GM12878 (cell line): ENCODE results near the gene ZNF548. TPM values are rescaled to one million over a fixed set of nuclear protein-coding genes. Genes with fewer than 3 reads are reported as not detected.
A peak's percentile ranks its signal among the peaks of the same experiment; 100 is the strongest.

Experiments
- ATAC-seq: fragments of 200-7000 bp; cut with Tn5 transposase; 3 replicates; pipeline ENCODE4 v1.9.1; 2020; ENCODE audit warnings: mild to moderate bottlenecking, moderate library complexity
- BruUV-seq: library from RNA; stranded (reverse); fragments of 400-500 nt; replicated peaks from 2 replicates; lab custom pipeline; 2021; lab: Mats Ljungman, UMichigan
- CTCF ChIA-PET: fragments of 300-600 bp; sonication (Branson Sonifier 250); formaldehyde crosslinking; extraction: SDS; loops from one replicate; lab custom pipeline; 2021; ENCODE audit warnings: inconsistent platforms; lab: Yijun Ruan, JAX
- POLR2A ChIA-PET: fragments of 350-600 bp; formaldehyde crosslinking; extraction: SDS; loops from one replicate; lab custom pipeline; 2021; ENCODE audit warnings: inconsistent platforms; lab: Charles Lee
- RAD21 ChIA-PET: fragments of 300-600 bp; sonication (Branson Sonifier 250); formaldehyde crosslinking; loops from one replicate; lab custom pipeline; 2023; ENCODE audit warnings: antibody characterized with exemption; ENCODE audit not compliant: unreplicated experiment; lab: Charles Lee
- SMC1A ChIA-PET: fragments of 300-600 bp; sonication (Branson Sonifier 250); formaldehyde crosslinking; loops from one replicate; lab custom pipeline; 2023; ENCODE audit not compliant: unreplicated experiment, uncharacterized antibody; lab: Charles Lee
- DNase-seq: peaks from one replicate; pipeline ENCODE4 v3.0.0-alpha.2; 2011; ENCODE audit warnings: low read depth, low spot score
- FAIRE-seq: peaks from 3 replicates; lab custom pipeline; 2011; peaks lifted over from hg19 to GRCh38; lab: Jason Lieb, UNC
- H2AFZ ChIP-seq: 2 replicates; pipeline ENCODE4 v1.6.0; 2011; ENCODE audit warnings: low read depth, low read length, control low read depth; ENCODE audit not compliant: control insufficient read depth
- H3K27ac ChIP-seq: 2 replicates; pipeline ENCODE4 v1.5.1; 2011; ENCODE audit warnings: control low read depth; ENCODE audit not compliant: control insufficient read depth, insufficient read depth
- H3K27me3 ChIP-seq, 2 experiments: replicated peaks in 1 of 2; 2 replicates each; pipeline versions ENCODE4 v1.6.0 to v1.6.1; 2011; ENCODE audit warnings: low read length in 1 of 2; ENCODE audit not compliant: control insufficient read depth in 2 of 2, insufficient read depth in 2 of 2
- H3K36me3 ChIP-seq, 2 experiments: 2 replicates each; pipeline ENCODE4 v1.5.1; 2011; ENCODE audit warnings: low read length in 1 of 2; ENCODE audit not compliant: control insufficient read depth in 2 of 2, insufficient read depth in 2 of 2
- H3K4me1 ChIP-seq: 2 replicates; pipeline ENCODE4 v1.6.1; 2011; ENCODE audit warnings: mild to moderate bottlenecking, low read length, moderate library complexity, mixed read lengths; ENCODE audit not compliant: control insufficient read depth, insufficient read depth
- H3K4me2 ChIP-seq: 2 replicates; pipeline ENCODE4 v1.6.0; 2011; ENCODE audit warnings: control low read depth; ENCODE audit not compliant: control insufficient read depth, insufficient read depth
- H3K4me3 ChIP-seq: fragments of 200-600 bp; sonication (generic); 2 replicates; pipeline ENCODE4 v1.5.1; 2016
- H3K79me2 ChIP-seq: 2 replicates; pipeline ENCODE4 v1.6.0; 2011; ENCODE audit warnings: low read length; ENCODE audit not compliant: control insufficient read depth, insufficient read depth
- H3K9ac ChIP-seq: 2 replicates; pipeline ENCODE4 v1.8.0; 2011; ENCODE audit warnings: low read length, control low read depth, mixed read lengths; ENCODE audit not compliant: control insufficient read depth, insufficient read depth
- H3K9me3 ChIP-seq: replicated peaks from 3 replicates; pipeline ENCODE4 v1.5.1; 2011; ENCODE audit warnings: mild to moderate bottlenecking, low read length; ENCODE audit not compliant: control insufficient read depth, insufficient read depth
- H4K20me1 ChIP-seq: 2 replicates; pipeline ENCODE4 v1.6.0; 2011; ENCODE audit not compliant: control insufficient read depth, insufficient read depth
- ATF7 ChIP-seq: fragments of 450-650 bp; IDR thresholded peaks from 2 replicates; pipeline ENCODE4 v1.6.1; 2016; ENCODE audit warnings: low read depth, mild to moderate bottlenecking
- BACH1 ChIP-seq: fragments of 450-650 bp; IDR thresholded peaks from 2 replicates; pipeline ENCODE4 v1.6.1; 2017; ENCODE audit warnings: mild to moderate bottlenecking, borderline replicate concordance
- BCL11A ChIP-seq: IDR thresholded peaks from 2 replicates; pipeline ENCODE4 v1.6.1; 2011; ENCODE audit warnings: low read depth, low read length
- EGR1 ChIP-seq, 2 experiments: IDR thresholded peaks; 1 replicate in 1 of 2; 2 replicates in 1 of 2; pipeline ENCODE4 v1.6.1; 2011 to 2012; ENCODE audit warnings: low read depth in 2 of 2, low read length in 2 of 2, borderline replicate concordance in 1 of 2, mild to moderate bottlenecking in 1 of 2, moderate library complexity in 1 of 2
- GATAD2B ChIP-seq: fragments of 450-650 bp; conservative IDR thresholded peaks from 2 replicates; pipeline ENCODE4 v1.6.1; 2017; ENCODE audit warnings: low read depth, mild to moderate bottlenecking, moderate library complexity
- HCFC1 ChIP-seq: fragments of 150-350 bp; IDR thresholded peaks from 2 replicates; pipeline ENCODE4 v1.6.1; 2014; ENCODE audit warnings: low read length
- HDAC2 ChIP-seq: fragments of 200-600 bp; sonication (generic); IDR thresholded peaks from 2 replicates; pipeline ENCODE4 v1.6.1; 2017
- IRF4 ChIP-seq: IDR thresholded peaks from 2 replicates; pipeline ENCODE4 v1.6.1; 2011; ENCODE audit warnings: low read depth, low read length
- MXI1 ChIP-seq: fragments of 150-350 bp; IDR thresholded peaks from 2 replicates; pipeline ENCODE4 v1.6.1; 2011; ENCODE audit warnings: low read depth, mild to moderate bottlenecking, inconsistent platforms, low read length, improper control_type of control experiment
- PML ChIP-seq: IDR thresholded peaks from 2 replicates; pipeline ENCODE4 v1.6.1; 2012; ENCODE audit warnings: low read length, inconsistent platforms
- POU2F2 ChIP-seq: IDR thresholded peaks from 3 replicates; pipeline ENCODE4 v1.6.1; 2011; ENCODE audit warnings: low read depth, mild to moderate bottlenecking, low read length, borderline replicate concordance
- SMC3 ChIP-seq: IDR thresholded peaks from 2 replicates; pipeline ENCODE4 v1.6.1; 2011; ENCODE audit warnings: low read length, improper control_type of control experiment, borderline replicate concordance
- SRF ChIP-seq, 2 experiments: IDR thresholded peaks; 2 replicates each; pipeline ENCODE4 v1.6.1; 2011; ENCODE audit warnings: low read depth in 2 of 2, low read length in 2 of 2, mild to moderate bottlenecking in 1 of 2, moderate library complexity in 1 of 2
- ZNF384 ChIP-seq: IDR thresholded peaks from 2 replicates; pipeline ENCODE4 v1.6.1; 2012; ENCODE audit warnings: low read depth, mild to moderate bottlenecking, low read length, improper control_type of control experiment, borderline replicate concordance
- WGBS: methylation state at CpG from one replicate; pipeline ENCODE4 v1.1.6; 2016; ENCODE audit warnings: low lambda C conversion rate; ENCODE audit not compliant: insufficient replicate concordance, insufficient coverage; ENCODE audit errors: missing lambda C conversion rate; 5-methylcytosine and 5-hydroxymethylcytosine counted together
- in situ Hi-C: fragments of 300-500 bp; cut with MboI; formaldehyde crosslinking; loops from 9 replicates; pipeline ENCODE4 v1.14.3; 2018; ENCODE audit warnings: mixed read lengths
- intact Hi-C: fragments of 100-400 bp; cut with micrococcal nuclease; formaldehyde crosslinking; loops from one replicate; pipeline ENCODE4 v1.14.2; 2022; ENCODE audit not compliant: unreplicated experiment
- polyA plus RNA-seq, 11 experiments: library from polyadenylated mRNA; depleted of rRNA in 4 of 11; unstranded in 6 of 11; stranded (reverse) in 5 of 11; fragments of >200 nt; fragmentation: Nextera tagmentation in 4 of 11; fragmentation: Illumina TruSeq in 1 of 11; extraction: Ambion mirVana in 4 of 11; extraction: Trizol in 1 of 11; gene quantifications; 1 replicate in 1 of 11; 2 replicates in 10 of 11; pipeline versions ENCODE4 v1.2.1 to v1.2.3, GENCODE V29; 2011 to 2016; ENCODE audit warnings: inconsistent platforms in 2 of 11, missing spikeins in 2 of 11, low read depth in 1 of 11
- total RNA-seq, 4 experiments: library from RNA; depleted of rRNA in 3 of 4; stranded (reverse); fragments of >200 nt in 3 of 4; fragmentation: Illumina TruSeq in 1 of 4; extraction: Trizol in 1 of 4; gene quantifications; 2 replicates each; pipeline versions ENCODE4 v1.2.1 to v1.2.3, GENCODE V29; 2013 to 2021
- TF ChIP-seq, protein P1 (sequence below): IDR thresholded peaks from 2 replicates; pipeline ENCODE4 v1.6.1; 2012; ENCODE audit warnings: low read length, inconsistent platforms

ZNF548 gene
- total and polyA plus RNA-seq, 10 of the 15 experiments (the other 5 are each of a cell fraction or from before 2014, with no cell fraction given) = 3.9 to 44.8 (median 16.5) TPM

DNA sequence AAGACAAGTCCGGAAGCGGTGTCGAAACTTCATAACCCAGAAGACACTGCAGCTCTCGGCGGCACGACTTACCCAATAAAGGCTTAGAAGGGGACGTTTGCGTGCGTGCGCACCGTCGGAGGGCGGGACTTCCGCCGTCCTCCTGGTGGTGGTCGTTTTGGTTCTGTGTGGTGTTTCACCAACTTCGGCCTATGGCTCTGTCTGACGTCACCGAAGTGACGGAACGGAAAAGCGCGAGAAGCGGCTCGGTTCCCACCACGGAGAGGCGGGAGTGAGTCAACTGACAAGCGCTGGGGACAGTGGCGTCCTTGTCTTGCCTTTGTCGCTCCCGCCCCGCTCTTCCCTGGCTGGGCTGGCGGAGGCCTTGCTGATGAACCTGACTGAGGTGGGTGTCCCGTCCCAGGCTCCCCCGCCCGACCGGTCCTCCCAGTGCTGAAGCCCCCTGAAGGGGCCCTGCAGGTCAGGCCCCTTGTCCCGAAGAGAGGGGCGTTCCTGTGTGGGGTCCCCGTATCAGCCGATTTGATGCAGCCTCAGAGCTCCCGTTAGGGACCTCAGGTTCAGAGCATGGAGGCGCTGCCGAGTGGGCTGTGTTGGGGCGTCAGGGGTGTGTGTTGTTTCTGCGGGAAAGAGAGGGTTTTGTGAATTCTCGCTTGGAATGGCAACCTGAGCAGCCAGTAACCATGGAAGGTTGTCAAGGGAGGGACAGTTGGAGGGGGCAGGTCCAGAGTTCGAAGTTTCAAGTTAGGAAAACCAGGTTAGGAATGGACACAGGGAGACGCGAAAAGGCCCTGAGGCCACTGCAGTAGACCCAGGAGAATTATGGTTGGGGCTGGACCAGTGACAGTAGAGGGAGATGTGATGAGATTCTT lies at the start of gene ZNF548 (continued):
- TF ChIP-seq HDAC2 (no peak), BCL11A (no peak), POU2F2 (no peak), IRF4 (peak; percentile 25; the same call in 1 of the 2 replicates), HCFC1 (peak; percentile 95), ATF7 (peak; percentile 97), SRF (IDR thresholded peaks at IDR 0.05; ENCODE audit: low read depth in 2 of 2, low read length in 2 of 2) (no peak), GATAD2B (0 out of 2 replicates have a peak, but pooled peaks have one; percentile 25), MXI1 (peak; percentile 77)
- TF ChIP-seq, all 136 proteins: peak for 41

DNA sequence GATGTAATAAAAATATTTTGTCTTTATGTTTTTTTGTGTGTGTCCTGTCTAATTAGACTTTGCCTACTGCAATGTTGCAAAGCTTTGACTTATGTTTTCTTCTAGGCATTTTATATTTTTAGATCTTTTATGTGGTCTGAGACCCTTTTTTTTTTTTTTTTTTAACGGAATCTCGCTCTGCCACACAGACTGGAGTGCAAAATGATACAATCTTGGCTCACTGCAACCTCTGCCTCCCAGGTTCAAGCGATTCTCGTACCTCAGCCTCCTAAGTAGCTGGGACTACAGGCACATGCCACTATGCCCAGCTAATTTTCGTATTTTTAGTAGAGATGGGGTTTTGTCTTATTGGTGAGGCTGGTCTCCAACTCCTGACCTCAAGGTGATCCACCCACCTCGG lies 47.1 kb upstream of the ZNF548 start:
- ATAC-seq = no peak
- ChIA-PET SMC1A (no interaction called here), POLR2A (no interaction called here), CTCF (interaction anchor here (0.5 kb wide), 1 partner anchor 69 kb away, joined by 3 read pairs; no protein-coding TSS in a partner anchor), RAD21 (no interaction called here)
- Histone ChIP-seq H2AFZ (no peak overlapping the region), H3K9me3 (no peaks in the 10 kb centered on the region), H3K4me1 (no peaks in the 10 kb centered on the region), H3K4me3 (no peak overlapping the region), H4K20me1 (no peaks in the 10 kb centered on the region), H3K36me3 (no peaks in the 10 kb centered on the region), H3K27ac (no peak overlapping the region), H3K79me2 (no peaks in the 10 kb centered on the region), H3K9ac (no peak overlapping the region), H3K4me2 (no peak overlapping the region), H3K27me3 (no peaks in the 10 kb centered on the region)
- no peak for DNase-seq
- BruUV-seq = no TSS peak
- intact Hi-C loops = no loop called here
- in situ Hi-C loops = no loop called here
- FAIRE-seq = no peak
- TF ChIP-seq EGR1 (IDR thresholded peaks at IDR 0.05; ENCODE audit: borderline replicate concordance in 1 of 2, low read depth in 2 of 2, low read length in 2 of 2) (no peak), ZNF384 (no peak), SMC3 (no peak), BACH1 (no peak), PML (no peak)
- TF ChIP-seq, protein P1, sequence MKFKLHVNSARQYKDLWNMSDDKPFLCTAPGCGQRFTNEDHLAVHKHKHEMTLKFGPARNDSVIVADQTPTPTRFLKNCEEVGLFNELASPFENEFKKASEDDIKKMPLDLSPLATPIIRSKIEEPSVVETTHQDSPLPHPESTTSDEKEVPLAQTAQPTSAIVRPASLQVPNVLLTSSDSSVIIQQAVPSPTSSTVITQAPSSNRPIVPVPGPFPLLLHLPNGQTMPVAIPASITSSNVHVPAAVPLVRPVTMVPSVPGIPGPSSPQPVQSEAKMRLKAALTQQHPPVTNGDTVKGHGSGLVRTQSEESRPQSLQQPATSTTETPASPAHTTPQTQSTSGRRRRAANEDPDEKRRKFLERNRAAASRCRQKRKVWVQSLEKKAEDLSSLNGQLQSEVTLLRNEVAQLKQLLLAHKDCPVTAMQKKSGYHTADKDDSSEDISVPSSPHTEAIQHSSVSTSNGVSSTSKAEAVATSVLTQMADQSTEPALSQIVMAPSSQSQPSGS = no peak
- WGBS = 53% methylated on average over 6 of the region's 6 CpGs
